ENCODE data around the gene MYBBP1A. TPM values are rescaled to one million over a fixed set of nuclear protein-coding genes. Genes with fewer than 3 reads are reported as not detected.

MYBBP1A gene
- total and polyA plus RNA-seq, 9 of the 15 experiments (the other 6 are each of a cell fraction or from before 2014, with no cell fraction given), result 2.0 to 114 (median 47.2) TPM

DNA sequence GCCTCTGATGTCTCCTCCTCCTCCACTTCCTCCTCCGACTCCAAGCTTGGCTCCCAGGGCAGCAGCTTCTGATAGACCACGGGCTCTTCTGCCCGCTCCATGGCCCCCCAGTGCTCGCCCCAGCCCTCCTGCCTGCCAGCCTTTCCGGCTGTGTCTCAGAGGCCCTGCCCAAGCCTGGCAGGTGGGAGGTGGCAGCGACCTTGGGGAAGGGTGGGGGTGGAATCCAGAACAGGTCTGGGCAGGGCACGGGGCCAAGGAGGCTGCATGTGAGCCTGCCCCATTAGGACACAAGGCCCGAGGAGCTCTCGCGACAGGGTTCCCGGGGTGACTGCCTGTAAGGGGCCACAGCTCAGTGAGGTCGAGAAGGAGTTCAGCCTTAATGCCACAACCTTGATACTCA lies 5.2 kb upstream of the MYBBP1A start, which contains the start of gene GGT6 (continued):
- no peak for TF ChIP-seq E4F1 (CRISPR knock-in tag; IDR thresholded peaks at IDR 0.05; ENCODE audit: borderline replicate concordance)
- TF ChIP-seq KHSRP (IDR thresholded peaks at IDR 0.05), result no peak
- TF ChIP-seq UBTF (IDR thresholded peaks at IDR 0.05; ENCODE audit: borderline replicate concordance in 1 of 2, low read depth in 2 of 2, low read length in 2 of 2), result no peak
- no peak for TF ChIP-seq ZBTB1 (CRISPR knock-in tag; IDR thresholded peaks at IDR 0.05; ENCODE audit: borderline replicate concordance, low read depth)

- ATAC-seq (no peak), DNase-seq (ENCODE audit: extremely low read depth in 1 of 4, low spot score in 3 of 4) (no peak), FAIRE-seq (no peak)
- TF ChIP-seq SRSF9 (IDR thresholded peaks at IDR 0.05; ENCODE audit: borderline replicate concordance, low read depth, low read length) (no peak), PHB2 (IDR thresholded peaks at IDR 0.05; ENCODE audit: low read depth) (no peak), POLR2AphosphoS5 (IDR thresholded peaks at IDR 0.05; ENCODE audit: control insufficient read depth, insufficient read depth, low read depth, low read length) (no peak), FOXJ2 (tag; IDR thresholded peaks at IDR 0.05) (no peak)
- TF ChIP-seq, protein P1, sequence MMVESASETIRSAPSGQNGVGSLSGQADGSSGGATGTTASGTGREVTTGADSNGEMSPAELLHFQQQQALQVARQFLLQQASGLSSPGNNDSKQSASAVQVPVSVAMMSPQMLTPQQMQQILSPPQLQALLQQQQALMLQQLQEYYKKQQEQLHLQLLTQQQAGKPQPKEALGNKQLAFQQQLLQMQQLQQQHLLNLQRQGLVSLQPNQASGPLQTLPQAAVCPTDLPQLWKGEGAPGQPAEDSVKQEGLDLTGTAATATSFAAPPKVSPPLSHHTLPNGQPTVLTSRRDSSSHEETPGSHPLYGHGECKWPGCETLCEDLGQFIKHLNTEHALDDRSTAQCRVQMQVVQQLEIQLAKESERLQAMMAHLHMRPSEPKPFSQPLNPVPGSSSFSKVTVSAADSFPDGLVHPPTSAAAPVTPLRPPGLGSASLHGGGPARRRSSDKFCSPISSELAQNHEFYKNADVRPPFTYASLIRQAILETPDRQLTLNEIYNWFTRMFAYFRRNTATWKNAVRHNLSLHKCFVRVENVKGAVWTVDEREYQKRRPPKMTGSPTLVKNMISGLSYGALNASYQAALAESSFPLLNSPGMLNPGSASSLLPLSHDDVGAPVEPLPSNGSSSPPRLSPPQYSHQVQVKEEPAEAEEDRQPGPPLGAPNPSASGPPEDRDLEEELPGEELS (CRISPR knock-in tag; IDR thresholded peaks at IDR 0.05; ENCODE audit: borderline replicate concordance), result no peak
- TF ChIP-seq, protein P2, sequence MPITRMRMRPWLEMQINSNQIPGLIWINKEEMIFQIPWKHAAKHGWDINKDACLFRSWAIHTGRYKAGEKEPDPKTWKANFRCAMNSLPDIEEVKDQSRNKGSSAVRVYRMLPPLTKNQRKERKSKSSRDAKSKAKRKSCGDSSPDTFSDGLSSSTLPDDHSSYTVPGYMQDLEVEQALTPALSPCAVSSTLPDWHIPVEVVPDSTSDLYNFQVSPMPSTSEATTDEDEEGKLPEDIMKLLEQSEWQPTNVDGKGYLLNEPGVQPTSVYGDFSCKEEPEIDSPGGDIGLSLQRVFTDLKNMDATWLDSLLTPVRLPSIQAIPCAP (CRISPR knock-in tag; IDR thresholded peaks at IDR 0.05; ENCODE audit: borderline replicate concordance), result no peak
- no peak overlapping the region for H3K4me3 ChIP-seq
- in situ Hi-C loops (cut with MboI), result no loop called here
- no peaks in the 10 kb centered on the region for H4K20me1 ChIP-seq (replicated peaks; ENCODE audit: control insufficient read depth, insufficient read depth, low read length)
- no peaks in the 10 kb centered on the region for H3K9me1 ChIP-seq (ENCODE audit: control insufficient read depth, insufficient read depth, low read length)
- no peaks in the 10 kb centered on the region for H3K36me3 ChIP-seq (ENCODE audit: control insufficient read depth, insufficient read depth, low read length)
- H3K27me3 ChIP-seq (ENCODE audit: control insufficient read depth in 2 of 2, insufficient read depth in 2 of 2, low read length in 2 of 2), result no peaks in the 10 kb centered on the region
- no peak overlapping the region for H2AFZ ChIP-seq (ENCODE audit: low read depth, low read length)
- intact Hi-C loops (cut with micrococcal nuclease), result loop anchor here (10.0 kb wide), 1 partner anchor 145 kb away; the partner anchor contains the start of gene PELP1
- POLR2A ChIA-PET, result no interaction called here
- H3K4me1 ChIP-seq (replicated peaks in 1 of 2; ENCODE audit: control insufficient read depth in 2 of 2, insufficient read depth in 2 of 2, low read length in 2 of 2), result peaks cover 3 to 16% of the 10 kb centered on the region in 2 experiments; a peak in 4 of 5 replicates
- no peaks in the 10 kb centered on the region for H3K9me3 ChIP-seq (replicated peaks; ENCODE audit: control insufficient read depth, insufficient read depth, low read depth, low read length)
- no TSS peak for BruUV-seq (replicated peaks)
- no peak overlapping the region for H3K9ac ChIP-seq (ENCODE audit: insufficient read depth in 1 of 2, low read depth in 2 of 2, low read length in 2 of 2)
- no peak overlapping the region for H3K4me2 ChIP-seq (ENCODE audit: insufficient read depth, low read length)
- no peak overlapping the region for H3K27ac ChIP-seq (ENCODE audit: extremely low read depth, low read depth, low read length)
- CTCF ChIA-PET (ENCODE audit: low intra/inter-chr PET ratio), result no interaction called here
- WGBS (ENCODE audit: insufficient coverage, low coverage, missing lambda C conversion rate), result 85% methylated on average over 4 of the region's 5 CpGs
- H3K79me2 ChIP-seq (ENCODE audit: control insufficient read depth, insufficient read depth, low read length), result peaks cover 7% of the 10 kb centered on the region
Observed at GRCh38 chr17:4559966-4560365, 4.8 kb upstream of the MYBBP1A start.

Measured in K562 (cell line).